ENCODE measurements around the gene CCDC171.
A peak's percentile ranks its signal among the peaks of the same experiment; 100 is the strongest.

The CCDC171 gene

DNA sequence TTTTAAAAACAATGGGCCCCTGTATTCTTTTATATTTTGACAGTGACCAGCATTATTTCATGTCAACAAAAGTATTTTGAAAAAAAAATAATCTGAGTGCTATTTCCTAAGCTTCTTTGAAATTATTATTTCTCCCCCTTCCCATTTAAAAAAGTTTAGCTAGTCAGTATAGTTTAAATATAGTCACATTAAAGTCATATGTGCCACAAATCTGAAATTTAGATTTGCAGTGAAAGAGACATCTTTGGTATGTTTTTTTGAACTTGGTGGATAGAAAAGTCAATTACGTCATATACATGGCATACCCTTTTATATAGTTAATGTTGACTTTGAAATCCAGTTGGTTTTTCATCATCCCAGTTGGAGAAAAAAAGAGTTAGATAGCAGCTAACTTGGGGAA, 297.0 kb downstream of the CCDC171 start:
- Histone ChIP-seq H3K9me3 (no peaks in the 10 kb centered on the region), H3K4me3 (ENCODE audit: low read depth, low read length) (no peak overlapping the region), H3K27me3 (no peaks in the 10 kb centered on the region), H3K4me1 (no peaks in the 10 kb centered on the region), H3K36me3 (no peaks in the 10 kb centered on the region)
- TF ChIP-seq, protein P1, sequence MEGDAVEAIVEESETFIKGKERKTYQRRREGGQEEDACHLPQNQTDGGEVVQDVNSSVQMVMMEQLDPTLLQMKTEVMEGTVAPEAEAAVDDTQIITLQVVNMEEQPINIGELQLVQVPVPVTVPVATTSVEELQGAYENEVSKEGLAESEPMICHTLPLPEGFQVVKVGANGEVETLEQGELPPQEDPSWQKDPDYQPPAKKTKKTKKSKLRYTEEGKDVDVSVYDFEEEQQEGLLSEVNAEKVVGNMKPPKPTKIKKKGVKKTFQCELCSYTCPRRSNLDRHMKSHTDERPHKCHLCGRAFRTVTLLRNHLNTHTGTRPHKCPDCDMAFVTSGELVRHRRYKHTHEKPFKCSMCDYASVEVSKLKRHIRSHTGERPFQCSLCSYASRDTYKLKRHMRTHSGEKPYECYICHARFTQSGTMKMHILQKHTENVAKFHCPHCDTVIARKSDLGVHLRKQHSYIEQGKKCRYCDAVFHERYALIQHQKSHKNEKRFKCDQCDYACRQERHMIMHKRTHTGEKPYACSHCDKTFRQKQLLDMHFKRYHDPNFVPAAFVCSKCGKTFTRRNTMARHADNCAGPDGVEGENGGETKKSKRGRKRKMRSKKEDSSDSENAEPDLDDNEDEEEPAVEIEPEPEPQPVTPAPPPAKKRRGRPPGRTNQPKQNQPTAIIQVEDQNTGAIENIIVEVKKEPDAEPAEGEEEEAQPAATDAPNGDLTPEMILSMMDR (IDR thresholded peaks at IDR 0.05; ENCODE audit: low read depth, low read length): no peak
- no peak for DNase-seq

DNA sequence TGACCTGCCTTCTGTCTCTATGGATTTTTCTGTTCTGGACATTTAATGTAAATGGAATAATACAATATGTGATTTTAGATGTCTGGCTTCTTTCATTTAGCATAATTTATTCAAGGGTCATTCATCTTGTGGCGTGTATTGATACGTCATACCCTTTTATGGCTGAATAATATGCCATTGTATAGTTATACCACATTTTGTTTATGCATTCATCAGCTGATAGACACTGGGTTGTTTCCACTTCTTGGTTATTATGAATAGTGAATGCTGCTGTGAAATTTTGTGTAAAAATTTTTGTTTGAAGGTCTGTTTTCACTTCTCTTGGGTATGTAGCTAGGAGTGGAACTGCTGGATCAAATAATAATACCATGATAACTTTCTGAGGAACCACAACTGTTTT, 298.9 kb downstream of the CCDC171 start:
- no peak for DNase-seq
- no peaks in the 10 kb centered on the region for H3K27me3 ChIP-seq
- H3K4me3 ChIP-seq (ENCODE audit: low read depth, low read length): no peak overlapping the region
- H3K4me1 ChIP-seq: no peaks in the 10 kb centered on the region; the same call in 1 of the 2 replicates
- no peaks in the 10 kb centered on the region for H3K9me3 ChIP-seq
- no peaks in the 10 kb centered on the region for H3K36me3 ChIP-seq
- TF ChIP-seq, protein P1 (IDR thresholded peaks at IDR 0.05; ENCODE audit: low read depth, low read length): no peak

DNA sequence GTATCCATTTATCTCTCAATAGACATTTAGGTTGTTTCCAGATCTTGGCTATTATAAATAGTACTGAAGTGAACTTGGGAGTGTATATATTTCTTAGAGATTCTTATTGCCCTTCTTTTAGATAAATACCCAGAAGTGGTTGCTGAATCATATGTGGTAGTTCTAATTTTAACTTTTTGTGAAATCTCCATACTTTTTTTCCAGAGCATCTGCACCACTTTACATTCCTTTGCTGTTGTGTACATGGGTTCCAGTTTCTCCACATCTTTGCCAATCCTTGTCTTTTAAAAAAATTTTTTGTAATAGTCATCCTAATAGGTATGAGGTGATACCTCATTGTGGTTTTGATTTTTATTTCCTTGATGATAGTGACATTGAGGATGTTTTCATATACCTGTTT, 303.7 kb downstream of the CCDC171 start:
- Histone ChIP-seq H3K4me3 (ENCODE audit: low read depth, low read length) (no peak overlapping the region), H3K4me1 (no peaks in the 10 kb centered on the region; the same call in 1 of the 2 replicates), H3K27me3 (no peaks in the 10 kb centered on the region), H3K36me3 (no peaks in the 10 kb centered on the region), H3K9me3 (no peaks in the 10 kb centered on the region)
- TF ChIP-seq, protein P1 (IDR thresholded peaks at IDR 0.05; ENCODE audit: low read depth, low read length): no peak
- no peak for DNase-seq

DNA sequence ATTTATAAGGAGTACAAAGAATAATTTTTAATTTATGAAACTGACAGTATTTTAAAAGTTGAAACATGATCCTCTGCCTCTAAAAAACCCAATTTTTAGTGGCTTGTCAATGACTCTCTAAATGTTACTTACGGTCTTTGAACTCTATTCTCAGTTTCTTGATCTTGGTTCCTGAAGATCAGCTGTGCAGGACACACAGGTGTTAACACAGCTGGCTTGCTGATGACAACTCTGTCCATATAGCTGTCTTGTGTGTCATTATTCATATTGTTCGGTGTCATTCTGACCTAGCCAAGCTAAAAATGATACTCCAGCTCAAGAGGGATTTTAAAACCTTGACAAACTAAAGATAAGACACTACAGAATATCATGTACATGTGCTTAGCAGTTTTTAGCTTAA, 314.5 kb downstream of the CCDC171 start:
- no peak overlapping the region for H3K4me3 ChIP-seq (ENCODE audit: low read depth, low read length)
- DNase-seq: no peak
- H3K4me1 ChIP-seq: 0 out of 2 replicates have a peak, but pooled peaks cover 3% of the 10 kb centered on the region
- TF ChIP-seq, protein P1 (IDR thresholded peaks at IDR 0.05; ENCODE audit: low read depth, low read length): no peak
- no peaks in the 10 kb centered on the region for H3K36me3 ChIP-seq
- H3K9me3 ChIP-seq: no peaks in the 10 kb centered on the region
- no peaks in the 10 kb centered on the region for H3K27me3 ChIP-seq

DNA sequence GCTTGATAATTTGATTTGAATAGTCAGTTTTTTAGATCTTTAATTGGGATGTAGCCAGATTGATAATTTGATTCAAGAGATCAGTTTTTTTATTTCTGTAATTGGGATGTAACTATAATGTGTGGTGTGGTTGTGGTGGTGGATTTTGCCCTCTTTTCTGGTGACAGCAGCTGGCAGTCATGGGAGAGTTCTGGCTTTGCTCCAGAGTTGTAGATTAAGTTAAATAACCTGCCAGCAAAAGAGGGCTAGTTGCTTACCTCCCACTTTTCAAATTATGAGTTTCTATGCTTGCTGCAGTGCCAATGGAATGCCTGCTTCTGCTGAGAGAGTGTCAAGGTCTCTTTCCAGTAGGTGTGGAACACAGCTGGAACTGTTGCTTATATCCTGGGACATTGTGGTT, 315.1 kb downstream of the CCDC171 start:
- TF ChIP-seq, protein P1 (IDR thresholded peaks at IDR 0.05; ENCODE audit: low read depth, low read length): no peak
- H3K36me3 ChIP-seq: no peaks in the 10 kb centered on the region
- DNase-seq: peak; percentile 20

DNA sequence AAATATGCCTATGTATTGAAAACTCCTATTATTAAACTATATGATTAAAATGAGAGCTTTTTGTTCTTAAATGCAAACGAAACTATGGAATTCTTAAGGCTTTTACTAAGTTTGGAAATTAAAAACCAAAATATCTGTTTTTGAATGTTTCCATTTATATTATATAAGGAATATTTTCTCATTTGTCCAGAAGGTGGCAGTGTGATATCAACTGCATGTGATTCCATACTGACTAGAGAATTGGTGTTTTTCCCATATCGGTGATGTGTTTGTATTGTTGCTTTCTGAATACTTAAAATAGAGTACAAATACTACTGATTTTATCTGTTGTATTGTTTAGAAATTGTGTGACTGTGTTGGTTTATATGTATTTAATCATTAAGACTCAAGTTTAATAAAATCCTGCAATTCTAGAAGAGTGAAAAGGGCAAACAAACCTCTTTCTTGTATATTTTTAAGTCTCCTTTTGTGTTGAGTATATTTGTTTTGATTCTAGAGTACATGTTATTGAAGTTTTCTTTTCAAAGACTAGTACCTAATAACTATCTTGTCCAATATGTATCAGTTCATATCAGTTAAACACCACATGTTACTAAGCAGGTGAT, 320.8 kb downstream of the CCDC171 start:
- no peak for DNase-seq
- no peaks in the 10 kb centered on the region for H3K9me3 ChIP-seq
- no peak overlapping the region for H3K4me3 ChIP-seq (ENCODE audit: low read depth, low read length)
- TF ChIP-seq, protein P1 (IDR thresholded peaks at IDR 0.05; ENCODE audit: low read depth, low read length): peak; percentile 69
- no peaks in the 10 kb centered on the region for H3K27me3 ChIP-seq
- no peaks in the 10 kb centered on the region for H3K36me3 ChIP-seq
- H3K4me1 ChIP-seq: peaks cover 8% of the 10 kb centered on the region

More for the DNA sequence above, 315.1 kb downstream of the CCDC171 start:
- no peak overlapping the region for H3K4me3 ChIP-seq (ENCODE audit: low read depth, low read length)
- H3K27me3 ChIP-seq: no peaks in the 10 kb centered on the region
- 0 out of 2 replicates have a peak, but pooled peaks cover 3% of the 10 kb centered on the region for H3K4me1 ChIP-seq
- H3K9me3 ChIP-seq: no peaks in the 10 kb centered on the region

Data from BE2C (cell line).